Chondrocyte (in vitro differentiated cells): ENCODE results near the gene PYGB. TPM values are rescaled to one million over a fixed set of nuclear protein-coding genes. Genes with fewer than 3 reads are reported as not detected.
"Not testable (repeated sequence)": the region's sequence is repeated elsewhere in the genome, so short reads cannot be mapped to it uniquely, and the experiment has no call there.

Experiments used
- DNase-seq: peaks from one replicate; pipeline ENCODE4 v3.0.0; 2021; ENCODE audit warnings: mixed read lengths, low spot score
- H3K27ac Mint-ChIP-seq: one replicate; pipeline ENCODE4 v1.8.0; 2021; ENCODE audit warnings: mild to moderate bottlenecking, moderate library complexity, mixed read lengths; ENCODE audit not compliant: unreplicated experiment
- H3K27me3 Mint-ChIP-seq: 2 replicates; pipeline ENCODE4 v1.8.0; 2021; ENCODE audit warnings: low read depth, mixed read lengths
- H3K36me3 Mint-ChIP-seq: 2 replicates; pipeline ENCODE4 v1.8.0; 2021; ENCODE audit warnings: low read depth, mixed read lengths
- H3K4me1 Mint-ChIP-seq: 2 replicates; pipeline ENCODE4 v1.8.0; 2021; ENCODE audit warnings: low read depth, mild to moderate bottlenecking, mixed read lengths
- H3K4me3 Mint-ChIP-seq: one replicate; pipeline ENCODE4 v1.8.0; 2021; ENCODE audit warnings: mild to moderate bottlenecking, moderate library complexity, mixed read lengths; ENCODE audit not compliant: unreplicated experiment
- H3K9me3 Mint-ChIP-seq: 2 replicates; pipeline ENCODE4 v1.8.0; 2021; ENCODE audit warnings: low read depth, mixed read lengths
- CTCF ChIP-seq: fragments of 200-600 bp; sonication (generic); IDR thresholded peaks from 2 replicates; pipeline ENCODE4 v1.5.0; 2021; ENCODE audit warnings: antibody characterized with exemption, mild to moderate bottlenecking, moderate library complexity
- total RNA-seq: library from RNA; stranded (reverse); gene quantifications from 3 replicates; pipeline ENCODE4 v1.2.1, GENCODE V29; 2021

The PYGB gene
- total RNA-seq, 1 donor from 2014 or later, result 171 TPM

DNA sequence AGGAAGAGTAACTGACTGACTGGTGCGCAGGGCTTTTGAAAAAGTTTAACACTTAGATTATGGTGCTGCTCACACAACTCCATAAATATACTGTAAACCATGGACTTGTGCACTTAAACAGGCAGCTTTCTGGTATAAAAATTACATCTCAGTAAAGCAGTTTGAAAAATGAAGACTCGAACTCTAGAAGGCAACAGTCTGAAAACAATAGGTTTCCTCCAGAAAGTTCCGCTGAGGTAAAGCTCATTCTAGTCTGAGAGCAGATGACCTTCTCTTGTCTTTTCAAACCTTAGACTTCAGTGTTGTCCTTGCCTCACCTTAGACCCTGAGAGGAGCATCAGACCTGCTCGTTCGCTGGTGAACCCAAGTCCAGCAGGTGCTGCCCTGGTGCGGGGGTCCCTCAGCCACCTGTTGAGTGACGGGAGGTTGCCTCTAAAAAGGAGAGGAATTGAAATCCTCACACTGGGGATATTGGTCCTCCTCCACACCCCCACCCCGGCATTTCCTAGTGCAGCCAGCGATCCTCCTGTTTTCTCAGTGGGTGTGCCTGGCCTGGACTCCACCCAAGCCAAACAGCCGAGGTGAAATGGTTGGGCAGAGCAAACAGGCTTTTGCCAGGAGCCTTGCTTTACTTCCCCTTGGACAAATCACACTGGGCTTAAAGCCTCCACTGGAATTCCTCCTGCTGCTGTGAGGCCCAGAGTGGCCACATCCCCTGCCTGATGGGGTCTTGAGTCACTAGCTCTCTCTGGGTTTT is 14.7 kb upstream of the PYGB start:
- H3K4me3 Mint-ChIP-seq, result no peak overlapping the region
- DNase-seq, result peak; percentile 87
- H3K27me3 Mint-ChIP-seq, result no peaks in the 10 kb centered on the region
- peaks cover 74% of the 10 kb centered on the region for H3K4me1 Mint-ChIP-seq
- no peak for TF ChIP-seq CTCF
- no peaks in the 10 kb centered on the region for H3K9me3 Mint-ChIP-seq
- peak overlapping the region; percentile 98 for H3K27ac Mint-ChIP-seq
- no peaks in the 10 kb centered on the region for H3K36me3 Mint-ChIP-seq

GRCh38 chr20:25234009-25234849 is 13.7 kb upstream of the PYGB start:
- Mint-ChIP-seq H3K27ac (peak overlapping the region; percentile 98), H3K4me1 (peaks cover 85% of the 10 kb centered on the region)
- not testable (repeated sequence) for H3K27me3 Mint-ChIP-seq, H3K4me3 Mint-ChIP-seq, H3K9me3 Mint-ChIP-seq, DNase-seq, H3K36me3 Mint-ChIP-seq

- Mint-ChIP-seq H3K36me3 (no peaks in the 10 kb centered on the region), H3K27me3 (no peaks in the 10 kb centered on the region), H3K4me1 (peaks cover 84% of the 10 kb centered on the region), H3K4me3 (no peak overlapping the region), H3K27ac (peak overlapping the region; percentile 98), H3K9me3 (no peaks in the 10 kb centered on the region)
- TF ChIP-seq CTCF, result no peak
- peak; percentile 84 for DNase-seq
Observed at GRCh38 chr20:25236450-25237304, 11.2 kb upstream of the PYGB start.

DNA sequence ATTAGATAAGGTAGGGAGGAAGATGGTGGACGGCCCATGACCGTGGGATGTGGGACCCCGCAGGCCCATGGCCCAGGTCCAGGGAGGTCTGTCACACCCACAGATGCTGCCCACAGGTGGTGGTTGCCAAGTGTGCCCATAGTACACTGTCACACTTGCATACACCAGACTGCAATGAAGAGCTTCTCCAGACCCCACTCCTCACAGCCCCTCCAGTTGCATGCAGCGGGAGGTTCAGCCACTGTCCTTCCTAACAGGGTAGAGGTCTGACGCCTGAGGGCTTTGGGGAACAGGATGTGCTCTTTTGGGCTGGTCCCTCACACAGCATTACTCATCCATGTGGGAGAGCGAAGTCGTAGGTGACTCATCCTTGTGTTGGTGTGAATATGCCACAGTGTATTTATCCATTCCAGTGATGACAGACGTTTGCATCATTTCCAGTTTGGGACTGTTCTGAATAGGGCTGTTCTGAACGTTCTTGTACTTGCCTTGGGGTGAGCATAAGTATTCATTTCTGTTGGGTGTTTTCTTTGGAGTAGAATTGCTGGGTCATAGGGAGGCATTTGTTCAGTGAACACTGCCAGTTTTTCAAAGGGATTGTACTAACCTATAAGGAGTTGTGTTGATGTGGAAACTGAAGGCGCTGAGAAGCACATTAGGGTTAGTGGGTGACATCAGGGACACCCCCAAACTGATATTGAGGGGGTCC is 10.1 kb upstream of the PYGB start:
- Mint-ChIP-seq H3K9me3 (no peaks in the 10 kb centered on the region), H3K4me1 (peaks cover 88% of the 10 kb centered on the region), H3K4me3 (no peak overlapping the region), H3K27ac (peak overlapping the region; percentile 98), H3K27me3 (no peaks in the 10 kb centered on the region), H3K36me3 (no peaks in the 10 kb centered on the region)
- TF ChIP-seq CTCF, result no peak
- DNase-seq, result peak; percentile 84

- no peak overlapping the region for H3K4me3 Mint-ChIP-seq
- DNase-seq, result no peak
- peak overlapping the region; percentile 98 for H3K27ac Mint-ChIP-seq
- peaks cover 2% of the 10 kb centered on the region for H3K9me3 Mint-ChIP-seq
- H3K27me3 Mint-ChIP-seq, result no peaks in the 10 kb centered on the region
- no peak for TF ChIP-seq CTCF
- H3K36me3 Mint-ChIP-seq, result no peaks in the 10 kb centered on the region
- peaks cover 80% of the 10 kb centered on the region for H3K4me1 Mint-ChIP-seq
Observed at GRCh38 chr20:25238319-25239037, 9.4 kb upstream of the PYGB start.
